Measurements from ENCODE around the gene ANKRD34A. TPM values are rescaled to one million over a fixed set of nuclear protein-coding genes. Genes with fewer than 3 reads are reported as not detected.

Gene ANKRD34A
- total and polyA plus RNA-seq, 4 donors, result 0.06 to 1.0 (median 0.46) TPM

- 0 to 1% methylated on average over 5 of the region's 5 CpGs for WGBS, 2 donors
These were observed 857 bp upstream of the ANKRD34A start for GRCh38 chr1:145965119-145965744.

GRCh38 chr1:145963265-145964019, 933 bp downstream of the ANKRD34A start:
- DNase-seq (peak in 1 of 3 donors; percentile 34), ATAC-seq (ENCODE audit: insufficient read depth, low FRiP score) (no peak)
- H3K9me3 ChIP-seq (ENCODE audit: control insufficient read depth in 4 of 4, insufficient read depth in 3 of 4, low read length in 3 of 4), result peaks cover 0 to 3% (median 0%) of the 10 kb centered on the region in 4 donors
- no peak for TF ChIP-seq CTCF (IDR thresholded peaks at IDR 0.05; ENCODE audit: control extremely low read depth, extremely low read depth)
- no peak overlapping the region for H3K4me3 ChIP-seq
- H3K9ac ChIP-seq (ENCODE audit: insufficient read depth in 1 of 2, low read length in 2 of 2), result peak overlapping the region in 1 of 2 donors; percentile 97
- H3K27me3 ChIP-seq (ENCODE audit: control insufficient read depth in 3 of 3, insufficient read depth in 3 of 3, low read length in 2 of 3), result peaks cover 0 to 10% (median 4%) of the 10 kb centered on the region in 3 donors
- H3K4me1 ChIP-seq (ENCODE audit: control insufficient read depth in 5 of 5, insufficient read depth in 5 of 5, low read length in 5 of 5), result peaks cover 11 to 52% (median 18%) of the 10 kb centered on the region in 5 donors
- peak overlapping the region; percentile 92 to 95 for H3K27ac ChIP-seq (ENCODE audit: low read depth in 1 of 2, low read length in 1 of 2)
- peaks cover 0 to 5% (median 2%) of the 10 kb centered on the region in 4 donors for H3K36me3 ChIP-seq (ENCODE audit: control insufficient read depth in 4 of 4, insufficient read depth in 4 of 4, low read length in 4 of 4)
- 49 to 68% methylated on average over 5 of the region's 5 CpGs for WGBS, 2 donors

More at GRCh38 chr1:145965119-145965744, 857 bp upstream of the ANKRD34A start:
- H3K27me3 ChIP-seq (ENCODE audit: control insufficient read depth in 3 of 3, insufficient read depth in 3 of 3, low read length in 2 of 3), result peaks cover 0 to 10% (median 4%) of the 10 kb centered on the region in 3 donors
- TF ChIP-seq CTCF (IDR thresholded peaks at IDR 0.05; ENCODE audit: control extremely low read depth, extremely low read depth), result no peak
- DNase-seq, result no peak
- peaks cover 0 to 3% (median 0%) of the 10 kb centered on the region in 4 donors for H3K9me3 ChIP-seq (ENCODE audit: control insufficient read depth in 4 of 4, insufficient read depth in 3 of 4, low read length in 3 of 4)
- peak overlapping the region; percentile 92 to 95 for H3K27ac ChIP-seq (ENCODE audit: low read depth in 1 of 2, low read length in 1 of 2)
- peaks cover 0 to 5% (median 2%) of the 10 kb centered on the region in 4 donors for H3K36me3 ChIP-seq (ENCODE audit: control insufficient read depth in 4 of 4, insufficient read depth in 4 of 4, low read length in 4 of 4)
- ATAC-seq (ENCODE audit: insufficient read depth, low FRiP score), result no peak
- peak overlapping the region; percentile 33 to 97 for H3K9ac ChIP-seq (ENCODE audit: insufficient read depth in 1 of 2, low read length in 2 of 2)
- peak overlapping the region; percentile 73 for H3K4me3 ChIP-seq
- H3K4me1 ChIP-seq (ENCODE audit: control insufficient read depth in 5 of 5, insufficient read depth in 5 of 5, low read length in 5 of 5), result peaks cover 11 to 41% (median 14%) of the 10 kb centered on the region in 5 donors

- H3K27ac ChIP-seq (ENCODE audit: low read depth in 1 of 2, low read length in 1 of 2), result peak overlapping the region; percentile 64 to 92
- H3K9me3 ChIP-seq (ENCODE audit: control insufficient read depth in 4 of 4, insufficient read depth in 3 of 4, low read length in 3 of 4), result peaks cover 0 to under 1% (median 0%) of the 10 kb centered on the region in 4 donors
- H3K27me3 ChIP-seq (ENCODE audit: control insufficient read depth in 3 of 3, insufficient read depth in 3 of 3, low read length in 2 of 3), result peaks cover 0 to 10% (median 4%) of the 10 kb centered on the region in 3 donors
- peak; percentile 24 to 46 (median 40) for DNase-seq
- H3K4me3 ChIP-seq, result peak overlapping the region; percentile 60
- no peak overlapping the region for H3K9ac ChIP-seq (ENCODE audit: insufficient read depth in 1 of 2, low read length in 2 of 2)
- TF ChIP-seq CTCF (IDR thresholded peaks at IDR 0.05; ENCODE audit: control extremely low read depth, extremely low read depth), result no peak
- WGBS, 2 donors, result 6 to 9% methylated on average over 24 to 34 of the region's 36 CpGs
- peaks cover 11 to 57% (median 18%) of the 10 kb centered on the region in 5 donors for H3K4me1 ChIP-seq (ENCODE audit: control insufficient read depth in 5 of 5, insufficient read depth in 5 of 5, low read length in 5 of 5)
- ATAC-seq (ENCODE audit: insufficient read depth, low FRiP score), result no peak
- H3K36me3 ChIP-seq (ENCODE audit: control insufficient read depth in 4 of 4, insufficient read depth in 4 of 4, low read length in 4 of 4), result peaks cover 0 to 3% (median under 1%) of the 10 kb centered on the region in 4 donors
These were observed 1.9 kb downstream of the ANKRD34A start for GRCh38 chr1:145962157-145963102.

Data from lung (tissue), 12 donors.